Measurements from ENCODE around the gene KRTAP10-9. TPM values are rescaled to one million over a fixed set of nuclear protein-coding genes. Genes with fewer than 3 reads are reported as not detected.
"Not testable (repeated sequence)": the region's sequence is repeated elsewhere in the genome, so short reads cannot be mapped to it uniquely, and the experiment has no call there.

Gene KRTAP10-9
- polyA plus RNA-seq (2013, experiment 1 of 4): not detected
- polyA plus RNA-seq (2013, experiment 2 of 4): not detected
- not detected for polyA plus RNA-seq (2013, experiment 3 of 4)
- polyA plus RNA-seq (2013, experiment 4 of 4): not detected

- Histone ChIP-seq H3K9me3 (ENCODE audit: control insufficient read depth, low read length) (no peaks in the 10 kb centered on the region), H3K4me1 (ENCODE audit: control insufficient read depth, insufficient read depth, low read length) (peaks cover 8% of the 10 kb centered on the region), H3K27me3 (ENCODE audit: control insufficient read depth, insufficient read depth, low read length, poor library complexity, severe bottlenecking) (no peaks in the 10 kb centered on the region), H3K27ac (ENCODE audit: insufficient read depth, low read depth, low read length, poor library complexity, severe bottlenecking) (no peak within 1 kb of the TSS), H3K36me3 (ENCODE audit: control insufficient read depth, insufficient read depth, low read length) (no peaks in the 10 kb centered on the region), H3K4me3 (ENCODE audit: insufficient read depth, low read depth, low read length) (no peak within 1 kb of the TSS)
- WGBS, 2 experiments: 80 to 88% methylated on average over 7 of the region's 7 CpGs
Measured at GRCh38 chr21:44626673-44627143, at the start of gene KRTAP10-9. KRTAP10-9 (plus strand) TSS chr21:44627093; CDS start chr21:44627172, 79 bp downstream.

- Histone ChIP-seq H3K27me3 (ENCODE audit: control insufficient read depth, insufficient read depth, low read length, poor library complexity, severe bottlenecking) (no peaks in the 10 kb centered on the region), H3K4me3 (ENCODE audit: insufficient read depth, low read depth, low read length) (no peak overlapping the region), H3K36me3 (ENCODE audit: control insufficient read depth, insufficient read depth, low read length) (no peaks in the 10 kb centered on the region), H3K27ac (ENCODE audit: insufficient read depth, low read depth, low read length, poor library complexity, severe bottlenecking) (no peak overlapping the region), H3K9me3 (ENCODE audit: control insufficient read depth, low read length) (no peaks in the 10 kb centered on the region), H3K4me1 (ENCODE audit: control insufficient read depth, insufficient read depth, low read length) (peaks cover 6% of the 10 kb centered on the region)
- 95% methylated on average over 17 of the region's 17 CpGs for WGBS, 2 experiments
Measured at GRCh38 chr21:44578371-44579055, 48.4 kb upstream of the KRTAP10-9 start.

GRCh38 chr21:44579056-44579832 is 47.6 kb upstream of the KRTAP10-9 start:
- Histone ChIP-seq H3K36me3 (ENCODE audit: control insufficient read depth, insufficient read depth, low read length) (no peaks in the 10 kb centered on the region), H3K4me3 (ENCODE audit: insufficient read depth, low read depth, low read length) (no peak overlapping the region), H3K9me3 (ENCODE audit: control insufficient read depth, low read length) (no peaks in the 10 kb centered on the region), H3K27me3 (ENCODE audit: control insufficient read depth, insufficient read depth, low read length, poor library complexity, severe bottlenecking) (no peaks in the 10 kb centered on the region), H3K4me1 (ENCODE audit: control insufficient read depth, insufficient read depth, low read length) (peaks cover 9% of the 10 kb centered on the region), H3K27ac (ENCODE audit: insufficient read depth, low read depth, low read length, poor library complexity, severe bottlenecking) (no peak overlapping the region)
- 89 to 90% methylated on average over 22 of the region's 22 CpGs for WGBS, 2 experiments

GRCh38 chr21:44579833-44580144 is 47.1 kb upstream of the KRTAP10-9 start:
- no peaks in the 10 kb centered on the region for H3K9me3 ChIP-seq (ENCODE audit: control insufficient read depth, low read length)
- H3K36me3 ChIP-seq (ENCODE audit: control insufficient read depth, insufficient read depth, low read length): no peaks in the 10 kb centered on the region
- 82 to 86% methylated on average over 7 of the region's 7 CpGs for WGBS, 2 experiments

GRCh38 chr21:44580231-44580821 is 46.6 kb upstream of the KRTAP10-9 start, which contains the start of gene KRTAP10-5:
KRTAP10-5 (minus strand) TSS chr21:44580604; CDS start chr21:44580578, 26 bp downstream.
- not testable (repeated sequence) for H3K36me3 ChIP-seq (ENCODE audit: control insufficient read depth, insufficient read depth, low read length); H3K9me3 ChIP-seq (ENCODE audit: control insufficient read depth, low read length); H3K4me3 ChIP-seq (ENCODE audit: insufficient read depth, low read depth, low read length); H3K4me1 ChIP-seq (ENCODE audit: control insufficient read depth, insufficient read depth, low read length); H3K27me3 ChIP-seq (ENCODE audit: control insufficient read depth, insufficient read depth, low read length, poor library complexity, severe bottlenecking); H3K27ac ChIP-seq (ENCODE audit: insufficient read depth, low read depth, low read length, poor library complexity, severe bottlenecking)
- 81 to 83% methylated on average over 19 of the region's 19 CpGs for WGBS, 2 experiments

More at GRCh38 chr21:44579833-44580144, 47.1 kb upstream of the KRTAP10-9 start:
- no peaks in the 10 kb centered on the region for H3K27me3 ChIP-seq (ENCODE audit: control insufficient read depth, insufficient read depth, low read length, poor library complexity, severe bottlenecking)
- H3K4me1 ChIP-seq (ENCODE audit: control insufficient read depth, insufficient read depth, low read length): peaks cover 5% of the 10 kb centered on the region
- no peak overlapping the region for H3K27ac ChIP-seq (ENCODE audit: insufficient read depth, low read depth, low read length, poor library complexity, severe bottlenecking)
- no peak overlapping the region for H3K4me3 ChIP-seq (ENCODE audit: insufficient read depth, low read depth, low read length)

- no peak overlapping the region for H3K4me3 ChIP-seq (ENCODE audit: insufficient read depth, low read depth, low read length)
- no peaks in the 10 kb centered on the region for H3K9me3 ChIP-seq (ENCODE audit: control insufficient read depth, low read length)
- no peak overlapping the region for H3K27ac ChIP-seq (ENCODE audit: insufficient read depth, low read depth, low read length, poor library complexity, severe bottlenecking)
- no peaks in the 10 kb centered on the region for H3K36me3 ChIP-seq (ENCODE audit: control insufficient read depth, insufficient read depth, low read length)
- H3K27me3 ChIP-seq (ENCODE audit: control insufficient read depth, insufficient read depth, low read length, poor library complexity, severe bottlenecking): no peaks in the 10 kb centered on the region
- H3K4me1 ChIP-seq (ENCODE audit: control insufficient read depth, insufficient read depth, low read length): peaks cover 4% of the 10 kb centered on the region
- 93 to 97% methylated on average over 3 of the region's 3 CpGs for WGBS, 2 experiments
Measured at GRCh38 chr21:44581158-44581557, 45.7 kb upstream of the KRTAP10-9 start.

GRCh38 chr21:44582055-44582454 is 44.8 kb upstream of the KRTAP10-9 start:
- WGBS, 2 experiments: 88 to 89% methylated on average over 15 of the region's 15 CpGs
- Histone ChIP-seq H3K27ac (ENCODE audit: insufficient read depth, low read depth, low read length, poor library complexity, severe bottlenecking) (no peak overlapping the region), H3K27me3 (ENCODE audit: control insufficient read depth, insufficient read depth, low read length, poor library complexity, severe bottlenecking) (no peaks in the 10 kb centered on the region)

GRCh38 chr21:44583089-44583799 is 43.6 kb upstream of the KRTAP10-9 start:
- WGBS, 2 experiments: 21 to 23% methylated on average over 11 of the region's 11 CpGs
- no peaks in the 10 kb centered on the region for H3K36me3 ChIP-seq (ENCODE audit: control insufficient read depth, insufficient read depth, low read length)
- H3K9me3 ChIP-seq (ENCODE audit: control insufficient read depth, low read length): no peaks in the 10 kb centered on the region
- H3K4me3 ChIP-seq (ENCODE audit: insufficient read depth, low read depth, low read length): no peak overlapping the region
- H3K27me3 ChIP-seq (ENCODE audit: control insufficient read depth, insufficient read depth, low read length, poor library complexity, severe bottlenecking): no peaks in the 10 kb centered on the region
- H3K27ac ChIP-seq (ENCODE audit: insufficient read depth, low read depth, low read length, poor library complexity, severe bottlenecking): peak overlapping the region; percentile 50
- peaks cover 4% of the 10 kb centered on the region for H3K4me1 ChIP-seq (ENCODE audit: control insufficient read depth, insufficient read depth, low read length)

More at GRCh38 chr21:44582055-44582454, 44.8 kb upstream of the KRTAP10-9 start:
- no peaks in the 10 kb centered on the region for H3K36me3 ChIP-seq (ENCODE audit: control insufficient read depth, insufficient read depth, low read length)
- no peaks in the 10 kb centered on the region for H3K9me3 ChIP-seq (ENCODE audit: control insufficient read depth, low read length)
- peaks cover 4% of the 10 kb centered on the region for H3K4me1 ChIP-seq (ENCODE audit: control insufficient read depth, insufficient read depth, low read length)
- no peak overlapping the region for H3K4me3 ChIP-seq (ENCODE audit: insufficient read depth, low read depth, low read length)

GRCh38 chr21:44583800-44584147 is 43.1 kb upstream of the KRTAP10-9 start:
- 93% methylated on average over 5 to 6 of the region's 6 CpGs for WGBS, 2 experiments
- Histone ChIP-seq H3K36me3 (ENCODE audit: control insufficient read depth, insufficient read depth, low read length) (no peaks in the 10 kb centered on the region), H3K27ac (ENCODE audit: insufficient read depth, low read depth, low read length, poor library complexity, severe bottlenecking) (no peak overlapping the region), H3K9me3 (ENCODE audit: control insufficient read depth, low read length) (no peaks in the 10 kb centered on the region), H3K4me1 (ENCODE audit: control insufficient read depth, insufficient read depth, low read length) (peaks cover 4% of the 10 kb centered on the region), H3K27me3 (ENCODE audit: control insufficient read depth, insufficient read depth, low read length, poor library complexity, severe bottlenecking) (no peaks in the 10 kb centered on the region), H3K4me3 (ENCODE audit: insufficient read depth, low read depth, low read length) (no peak overlapping the region)
